Effector CD8-positive, alpha-beta T cell (primary cell): ENCODE data around the gene TAF12.
"Not testable (repeated sequence)": the region's sequence is repeated elsewhere in the genome, so short reads cannot be mapped to it uniquely, and the experiment has no call there.

Experiments used
- DNase-seq: peaks from one replicate; lab custom pipeline; 2025; lab: John Stamatoyannopoulos, UW

Gene TAF12

DNA sequence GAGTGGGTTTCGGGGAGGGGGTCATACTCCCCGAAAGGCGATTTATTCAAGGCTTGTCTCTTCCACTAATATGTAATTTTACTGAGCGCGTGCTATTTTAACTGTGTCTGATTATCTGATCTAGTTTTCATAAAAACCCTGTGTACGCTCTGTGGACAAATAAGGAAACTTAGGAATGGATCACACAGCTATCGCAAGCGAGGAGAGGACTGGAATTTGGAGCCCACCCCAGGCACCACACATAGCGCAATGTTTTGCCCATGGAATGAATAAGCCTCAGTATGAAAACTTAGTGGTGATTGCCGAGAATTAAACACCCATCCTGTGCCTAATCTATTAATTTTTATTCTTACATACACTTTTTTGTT lies 60.6 kb downstream of the TAF12 start:
- no peak for DNase-seq

DNA sequence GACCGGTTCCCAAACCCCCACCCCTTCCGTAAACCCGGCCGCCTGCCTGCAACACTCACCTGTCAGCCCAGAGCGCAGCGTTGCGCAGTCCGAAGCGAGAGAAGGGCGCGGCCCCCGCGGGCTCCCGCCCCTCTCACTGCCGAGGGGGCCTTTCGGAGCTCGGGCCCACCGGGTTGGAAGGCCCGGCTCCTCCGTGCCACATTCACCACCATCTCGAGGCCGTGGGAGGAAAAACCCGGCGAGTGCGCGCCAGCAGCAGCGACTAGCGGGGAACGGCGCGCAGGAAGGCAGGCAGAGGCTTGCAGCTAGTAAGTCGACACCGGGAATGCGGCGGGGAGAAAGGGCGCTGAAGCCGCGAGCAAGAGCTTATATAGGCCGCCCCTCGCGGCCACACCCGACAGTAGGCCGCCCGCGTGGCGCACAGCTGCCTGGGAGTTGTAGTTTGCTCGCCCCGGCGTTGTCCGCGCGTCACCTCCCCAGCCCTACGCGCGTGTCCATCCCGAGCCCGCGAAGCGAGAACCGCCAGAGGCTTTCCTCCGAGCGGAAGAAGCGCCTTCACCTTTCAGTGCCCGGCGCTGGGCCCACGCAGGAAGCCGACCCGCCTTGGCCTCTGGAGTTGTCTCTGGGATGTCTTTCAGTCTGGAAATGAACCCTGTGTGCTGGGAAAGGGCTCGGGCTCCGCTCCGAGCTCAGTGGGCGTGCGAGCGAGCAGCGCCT lies 61.2 kb downstream of the TAF12 start:
- peak; percentile 88 for DNase-seq

DNA sequence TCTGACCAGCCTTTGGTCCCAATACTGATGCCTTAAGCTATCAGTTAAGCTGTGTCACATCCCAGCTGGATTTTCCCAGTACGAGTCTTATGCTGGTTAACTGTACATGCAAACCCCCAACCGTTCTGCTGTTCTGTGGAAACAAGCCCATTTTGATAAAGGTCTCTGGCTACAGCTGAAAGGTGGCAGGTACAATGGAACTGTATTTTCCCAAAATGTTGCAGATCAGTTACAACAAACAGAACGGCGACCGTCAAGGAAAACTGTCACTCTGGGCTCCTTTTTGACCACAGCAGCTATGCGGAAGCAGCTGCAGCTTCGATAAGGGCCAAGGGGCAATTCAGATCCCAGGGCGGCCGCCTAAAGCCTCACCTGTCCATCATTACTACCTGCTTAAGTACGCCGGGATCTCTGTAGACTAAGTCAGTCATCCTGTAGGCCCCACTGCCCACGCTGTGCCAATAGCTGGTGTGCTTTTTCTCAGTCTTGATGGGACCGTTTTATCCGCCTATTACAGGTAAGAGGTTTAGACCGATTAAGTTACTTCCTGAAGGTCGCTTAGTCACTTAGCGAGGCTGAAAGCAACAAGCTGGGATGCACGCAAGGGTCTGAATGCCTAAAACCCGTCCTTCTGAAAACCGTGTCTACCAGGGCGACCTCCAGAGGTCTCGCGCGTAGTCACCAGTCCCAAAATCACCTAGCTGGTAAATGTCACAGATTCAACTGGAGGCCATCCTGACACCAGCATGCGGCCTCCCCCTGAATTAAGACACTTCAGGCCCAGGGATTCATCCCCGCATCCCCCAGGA lies 61.9 kb downstream of the TAF12 start:
- DNase-seq, result no peak

DNA sequence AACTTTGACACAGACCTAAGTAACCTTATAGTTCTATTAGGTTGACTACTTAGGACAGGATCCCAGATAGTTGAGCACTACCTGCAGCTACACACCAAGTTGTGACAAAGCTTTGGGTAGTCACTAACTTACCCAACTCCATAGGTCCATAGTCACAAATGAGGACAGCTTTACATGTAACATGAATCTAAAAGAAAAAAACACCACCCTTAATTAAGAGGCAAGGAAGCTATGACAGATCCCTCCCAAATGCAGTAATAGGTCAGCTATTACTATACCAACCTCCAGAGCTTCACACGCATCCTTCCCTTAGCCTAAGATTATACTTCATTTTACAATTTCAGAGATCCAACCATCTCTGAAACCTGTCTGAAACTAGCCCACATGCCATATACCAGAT lies 63.5 kb downstream of the TAF12 start:
- no peak for DNase-seq

DNA sequence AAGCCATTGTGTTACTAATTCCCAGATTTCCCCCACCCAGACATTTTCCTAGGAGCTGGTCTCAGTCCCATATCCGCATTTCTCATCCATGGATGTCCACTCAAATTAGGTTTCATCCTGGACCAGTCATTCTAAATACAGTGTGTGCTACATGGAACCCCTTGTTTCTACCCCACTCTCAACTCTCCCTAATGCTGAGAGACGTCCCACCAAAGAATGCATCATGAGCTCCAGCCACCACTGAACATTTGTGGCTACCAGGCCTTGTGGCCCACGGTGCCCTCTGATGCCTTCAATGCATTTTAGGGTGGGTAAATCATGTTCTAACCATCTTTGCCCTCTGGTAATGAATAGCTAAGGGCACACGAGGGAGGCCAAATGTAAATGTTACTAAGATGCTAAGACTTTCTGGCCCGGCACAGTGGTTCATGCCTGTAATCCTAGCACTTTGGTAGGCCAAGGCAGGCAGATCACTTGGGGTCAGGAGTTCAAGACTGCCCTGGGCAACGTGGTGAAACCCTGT lies 64.1 kb downstream of the TAF12 start:
- DNase-seq, result no peak

DNA sequence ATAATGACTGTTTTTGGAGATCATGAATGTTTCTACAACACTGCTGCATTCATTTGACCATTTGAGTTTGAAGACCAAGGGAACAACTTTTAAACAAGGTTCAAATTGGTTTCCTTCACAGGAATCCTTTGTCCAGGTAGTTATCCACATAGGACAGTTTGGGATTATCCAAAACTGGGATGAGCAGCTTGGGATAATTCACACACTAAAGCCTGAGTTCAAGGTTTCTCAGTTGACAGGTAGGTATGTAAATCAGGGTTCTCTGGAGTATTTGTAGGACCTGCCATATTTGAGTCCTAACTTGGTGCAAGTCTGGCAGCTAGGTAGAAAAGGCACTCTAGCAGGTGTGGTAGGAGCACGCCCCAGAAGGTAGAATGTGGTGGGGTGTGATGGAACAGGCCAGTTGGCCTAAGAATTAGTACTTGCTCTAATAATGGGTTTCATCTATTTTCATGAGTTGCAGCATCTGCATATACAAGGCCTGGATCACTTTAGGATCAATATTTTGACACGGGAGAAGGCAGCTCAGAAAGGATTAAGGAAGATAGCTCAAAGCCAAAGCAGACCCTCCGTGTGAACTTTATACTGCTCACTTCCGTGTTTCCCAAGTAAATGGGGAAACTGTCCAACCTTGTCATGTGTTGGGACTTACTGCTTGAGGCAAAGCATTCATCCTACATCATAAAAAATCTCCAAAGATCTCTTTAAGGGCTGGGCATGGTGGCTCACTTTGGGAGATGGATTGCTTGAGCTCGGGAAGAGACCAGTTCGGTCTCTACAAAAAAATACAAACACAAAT lies 64.9 kb downstream of the TAF12 start:
- no peak for DNase-seq

DNA sequence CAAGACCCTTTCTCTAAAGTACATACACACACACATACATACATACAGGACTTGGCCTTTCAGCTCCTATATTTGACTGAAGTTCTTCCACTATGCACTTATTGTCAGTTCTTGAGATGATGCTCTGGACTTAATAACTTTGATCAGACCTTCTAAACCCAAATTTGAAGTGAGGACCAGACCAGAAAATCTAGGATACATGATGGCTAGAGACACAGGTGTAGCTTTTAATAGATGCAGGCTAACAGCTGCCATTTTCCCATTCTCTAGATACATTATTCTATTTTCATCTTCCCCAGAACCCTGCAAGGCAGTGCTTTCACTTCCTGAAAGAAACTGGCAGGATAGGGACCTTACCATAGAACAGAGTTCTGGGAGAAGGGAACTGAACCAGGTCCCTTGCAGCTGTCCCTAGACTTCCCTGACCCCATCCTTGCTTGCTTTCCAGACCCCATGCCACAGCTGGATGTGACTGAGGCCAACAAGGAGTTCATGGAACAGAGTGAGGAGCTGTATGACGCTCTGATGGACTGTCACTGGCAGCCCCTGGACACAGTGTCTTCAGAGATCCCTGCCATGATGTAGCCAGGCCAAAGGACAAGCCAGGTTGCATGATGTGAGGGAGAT lies 65.7 kb downstream of the TAF12 start:
- DNase-seq, result no peak

DNA sequence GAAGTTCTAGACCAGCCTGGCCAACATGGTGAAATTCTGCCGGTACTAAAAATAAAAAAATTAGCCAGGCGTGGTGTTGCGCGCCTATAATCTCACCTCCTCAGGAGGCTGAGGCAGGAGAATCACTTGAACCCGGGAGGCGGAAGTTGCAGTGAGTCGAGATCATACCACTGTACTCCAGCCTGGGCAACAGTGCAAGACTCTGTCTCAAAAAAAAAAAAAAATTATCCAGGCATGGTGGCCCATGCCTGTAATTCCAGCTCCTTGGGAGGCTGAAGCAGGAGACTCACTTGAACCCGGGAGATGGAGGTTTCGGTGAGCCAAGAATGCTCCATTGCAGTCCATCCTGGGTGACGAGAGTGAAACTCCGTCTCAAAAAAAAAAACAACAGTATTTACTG lies 69.3 kb downstream of the TAF12 start:
- DNase-seq, result no peak

DNA sequence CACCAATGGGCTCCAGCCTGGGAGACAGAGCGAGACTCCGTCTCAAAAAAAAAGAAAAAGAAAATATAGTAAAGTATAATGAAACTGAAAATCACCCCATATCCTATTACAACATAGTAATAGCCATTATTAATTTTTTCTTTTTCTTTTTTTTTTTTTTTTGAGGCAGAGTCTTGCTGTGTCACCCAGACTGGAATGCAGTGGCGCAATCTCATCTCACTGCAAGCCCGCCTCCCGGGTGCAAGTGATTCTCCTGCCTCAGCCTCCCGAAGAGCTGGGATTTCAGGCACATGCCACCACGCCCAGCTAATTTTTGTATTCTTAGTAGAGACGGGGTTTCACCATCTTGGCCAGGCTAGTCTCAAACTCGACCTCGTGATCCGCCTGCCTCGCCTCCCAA lies 70.0 kb downstream of the TAF12 start:
- DNase-seq, result not testable (repeated sequence)

DNA sequence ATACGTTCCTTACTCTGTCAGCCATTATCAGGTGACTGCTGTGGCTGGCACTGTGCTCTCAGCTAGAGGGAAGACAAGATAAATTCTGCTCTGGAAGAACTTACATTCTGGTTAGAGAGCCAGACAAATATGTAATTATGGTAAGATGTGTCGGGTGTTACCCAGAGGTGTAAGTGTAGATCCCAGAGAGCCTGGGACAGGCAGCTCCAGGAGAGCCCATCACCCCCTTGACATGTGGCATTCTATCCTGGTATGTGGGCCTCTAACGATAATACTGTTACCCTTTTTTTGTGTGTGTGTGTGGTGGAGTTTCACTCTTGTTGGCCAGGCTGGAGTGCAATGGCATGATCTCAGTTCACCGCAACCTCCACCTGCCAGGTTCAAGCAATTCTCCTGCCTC lies 71.0 kb downstream of the TAF12 start:
- no peak for DNase-seq

DNA sequence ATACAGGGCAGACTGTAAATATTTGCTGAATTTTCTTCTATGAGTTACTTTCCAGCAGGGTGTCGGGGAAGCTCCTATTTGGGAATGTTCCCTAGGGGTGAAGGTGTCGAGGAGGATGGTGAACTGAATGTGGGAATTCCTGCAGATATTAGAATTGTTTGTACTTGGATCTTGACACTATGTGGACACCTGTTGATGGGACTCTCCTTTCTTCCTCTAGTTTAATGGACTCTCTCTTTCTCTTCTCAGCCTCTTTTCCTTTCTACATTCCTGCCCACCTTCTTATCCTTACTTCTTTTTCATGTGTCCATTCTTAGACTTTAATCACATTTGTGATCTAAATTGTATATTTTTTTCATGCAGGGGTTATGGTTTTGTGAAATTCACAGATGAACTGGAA lies 75.9 kb downstream of the TAF12 start:
- no peak for DNase-seq

DNA sequence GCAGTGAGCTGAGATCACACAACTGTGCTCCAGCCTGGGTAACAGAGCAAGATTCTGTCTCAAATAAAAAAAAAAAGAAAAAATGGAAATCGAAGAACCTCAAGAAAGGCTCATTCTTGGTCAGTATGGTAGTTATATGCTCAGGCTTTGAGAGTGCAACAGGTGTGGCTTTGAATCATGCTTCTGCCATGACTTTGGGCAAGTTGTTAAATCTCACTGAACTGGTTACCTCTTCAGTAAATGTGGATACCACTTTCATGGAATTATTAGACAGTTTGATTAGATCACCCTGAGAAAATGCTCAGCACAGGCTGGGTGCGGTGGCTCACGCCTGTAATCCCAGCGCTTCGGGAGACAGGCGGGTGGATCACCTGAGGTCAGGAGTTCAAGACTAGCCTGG lies 77.1 kb downstream of the TAF12 start:
- no peak for DNase-seq

DNA sequence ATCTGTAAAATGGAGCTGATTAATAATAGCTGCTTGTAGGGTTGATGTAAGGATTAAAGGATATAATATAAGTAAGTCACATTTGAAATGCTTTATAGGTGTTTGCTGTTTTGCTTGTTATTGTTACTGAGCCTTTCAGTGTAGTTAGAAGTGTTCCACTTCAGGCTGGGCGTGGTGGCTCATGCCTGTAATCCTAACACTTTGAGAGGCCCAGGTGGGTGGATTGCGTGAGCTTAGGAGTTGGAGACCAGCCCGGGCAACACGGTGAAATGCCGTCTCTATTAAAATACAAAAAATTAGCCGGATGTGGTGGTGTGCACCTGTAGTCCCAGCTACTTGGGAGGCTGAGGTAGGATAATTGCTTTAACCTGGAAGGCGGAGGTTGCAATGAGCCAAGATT lies 77.8 kb downstream of the TAF12 start:
- DNase-seq, result no peak

DNA sequence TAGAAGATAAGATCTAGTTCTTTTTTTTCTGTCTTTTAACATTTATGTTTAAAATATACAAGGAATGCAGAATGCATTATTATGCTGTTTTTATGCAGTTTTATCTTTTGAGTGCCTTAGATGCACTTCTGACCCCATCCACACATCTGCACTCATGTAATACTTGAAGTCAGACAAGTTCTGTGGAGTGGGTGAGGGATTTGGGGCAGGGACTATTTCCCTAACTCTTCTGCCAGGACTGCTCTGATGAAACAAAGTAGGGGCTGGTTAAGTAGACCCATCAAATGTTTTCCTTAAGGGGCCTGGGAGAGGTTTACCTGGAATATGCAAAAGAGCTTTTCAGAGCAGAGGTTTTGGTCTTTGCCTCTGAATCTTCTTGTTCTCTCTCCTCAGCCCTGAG lies 78.6 kb downstream of the TAF12 start:
- DNase-seq, result no peak

DNA sequence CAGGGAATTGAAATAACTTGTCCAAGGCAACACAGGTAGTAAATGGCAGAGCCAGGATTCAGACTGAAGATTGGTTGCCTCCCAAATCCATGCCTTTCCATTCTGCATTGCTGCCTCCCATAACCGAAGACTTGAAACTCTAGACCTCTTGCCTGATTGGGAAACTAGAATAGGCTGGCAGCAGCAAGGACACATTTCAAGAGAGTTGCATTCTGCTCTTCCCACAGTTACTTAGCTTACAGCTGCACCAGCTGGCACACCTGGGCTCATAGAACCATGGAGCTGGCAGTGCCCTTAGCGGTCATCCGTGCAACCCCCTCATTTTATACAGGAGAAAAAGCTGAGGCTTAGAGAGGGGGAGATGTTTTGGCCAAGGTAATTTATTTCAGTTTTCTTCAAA lies 82.0 kb downstream of the TAF12 start:
- DNase-seq, result no peak
